Gastrocnemius medialis (tissue), 4 donors: ENCODE results near the gene CYP3A5. TPM values are rescaled to one million over a fixed set of nuclear protein-coding genes. Genes with fewer than 3 reads are reported as not detected.

Experiments
- ATAC-seq, 2 donors: fragments of 150-250 bp; one replicate each; pipeline ENCODE4 v1.9.1; 2016
- DNase-seq, 2 donors: peaks; one replicate each; pipeline ENCODE4 v3.0.0-alpha.2; 2019
- H3K27ac ChIP-seq, 4 donors: fragments of 200-600 bp; sonication (generic); 1 replicate in 1 of 4; 2 replicates in 3 of 4; pipeline ENCODE4 v1.5.1; 2016 to 2018; ENCODE audit warnings: mild to moderate bottlenecking in 2 of 4, moderate library complexity in 1 of 4
- H3K27me3 ChIP-seq, 3 donors: fragments of 200-600 bp; sonication (generic) in 2 of 3; 1 replicate in 1 of 3; 2 replicates in 2 of 3; pipeline versions ENCODE4 v1.5.1 to v1.6.0; 2016 to 2019; ENCODE audit warnings: mild to moderate bottlenecking in 1 of 3, moderate library complexity in 1 of 3
- H3K36me3 ChIP-seq, 2 donors: fragments of 200-600 bp; sonication (generic) in 1 of 2; one replicate each; pipeline ENCODE4 v1.5.1; 2017 to 2018
- H3K4me1 ChIP-seq, 2 donors: fragments of 200-600 bp; sonication (generic) in 1 of 2; one replicate each; pipeline ENCODE4 v1.5.1; 2016 to 2017; ENCODE audit warnings: mild to moderate bottlenecking in 2 of 2
- H3K4me3 ChIP-seq, 4 donors: fragments of 200-600 bp; sonication (generic) in 3 of 4; 1 replicate in 1 of 4; 2 replicates in 3 of 4; pipeline ENCODE4 v1.5.1; 2016 to 2019; ENCODE audit warnings: mild to moderate bottlenecking in 2 of 4
- H3K9me3 ChIP-seq, 3 donors: fragments of 200-600 bp; sonication (generic) in 2 of 3; 1 replicate in 1 of 3; 2 replicates in 2 of 3; pipeline ENCODE4 v1.5.1; 2016 to 2019
- CTCF ChIP-seq, 5 experiments: fragments of 450-650 bp in 3 of 5; fragments of 200-600 bp in 2 of 5; sonication (generic) in 2 of 5; IDR thresholded peaks in 4 of 5; conservative IDR thresholded peaks in 1 of 5; 1 replicate in 4 of 5; 2 replicates in 1 of 5; pipeline ENCODE4 v1.5.1; 2016 to 2019; ENCODE audit warnings: antibody characterized with exemption in 5 of 5, mild to moderate bottlenecking in 3 of 5, moderate library complexity in 3 of 5
- POLR2A ChIP-seq, 2 donors: fragments of 450-650 bp; IDR thresholded peaks; one replicate each; pipeline ENCODE4 v1.6.1; 2017; ENCODE audit warnings: antibody characterized with exemption in 2 of 2, mild to moderate bottlenecking in 2 of 2, moderate library complexity in 2 of 2
- in situ Hi-C, 4 donors: fragments of 200-750 bp; cut with MboI; loops; one replicate each; pipeline versions ENCODE4 v1.15.0 to v1.8.0; 2017; ENCODE audit warnings: low sequenced_read_pairs in 4 of 4
- intact Hi-C: fragments of 100-400 bp; cut with DNase I; formaldehyde crosslinking; loops from one replicate; pipeline ENCODE4 v1.15.1; 2023; ENCODE audit warnings: low total_unique reads
- total RNA-seq, 4 donors: library from RNA; depleted of rRNA; stranded (reverse); fragments of >200 nt; gene quantifications; one replicate each; pipeline versions ENCODE4 v1.1.0 to v1.2.3, GENCODE V29; 2016

The CYP3A5 gene
- total RNA-seq, 4 donors from 2014 or later = 0.70 to 9.2 (median 1.8) TPM; not detected in 1

GRCh38 chr7:99615989-99616358 is 63.8 kb downstream of the CYP3A5 start:
- H3K4me3 ChIP-seq = peak overlapping the region; percentile 97 to 99 (median 98)
- DNase-seq = no peak
- H3K4me1 ChIP-seq = peaks cover 12 to 16% of the 10 kb centered on the region in 2 donors
- peaks cover 0 to 26% of the 10 kb centered on the region in 2 donors for H3K36me3 ChIP-seq
- peak overlapping the region; percentile 87 to 93 (median 91) for H3K27ac ChIP-seq
- H3K27me3 ChIP-seq = no peaks in the 10 kb centered on the region
- H3K9me3 ChIP-seq = no peaks in the 10 kb centered on the region
- intact Hi-C loops = loop anchor here (1.0 to 2.0 kb wide), 5 partner anchors 57 to 473 kb away; partner anchors contain the start of genes TRIM4, ZKSCAN5, ZNF655 and ZNF789
- TF ChIP-seq POLR2A (IDR thresholded peaks at IDR 0.05) = no peak
- TF ChIP-seq CTCF (IDR thresholded peaks at IDR 0.05 in 4 of 5, conservative IDR thresholded peaks at IDR 0.05 in 1 of 5) = no peak
- in situ Hi-C loops = no loop called here
- ATAC-seq = no peak

- Histone ChIP-seq H3K27me3 (no peaks in the 10 kb centered on the region), H3K4me1 (peaks cover 12 to 16% of the 10 kb centered on the region in 2 donors), H3K9me3 (no peaks in the 10 kb centered on the region), H3K36me3 (peaks cover 0 to 11% of the 10 kb centered on the region in 2 donors), H3K4me3 (no peak overlapping the region), H3K27ac (no peak overlapping the region)
- ATAC-seq = no peak
- intact Hi-C loops (no loop called here), in situ Hi-C loops (no loop called here)
- DNase-seq = no peak
- TF ChIP-seq CTCF (IDR thresholded peaks at IDR 0.05 in 4 of 5, conservative IDR thresholded peaks at IDR 0.05 in 1 of 5) (no peak), POLR2A (IDR thresholded peaks at IDR 0.05) (no peak)
Observed at GRCh38 chr7:99614495-99614894, 65.3 kb downstream of the CYP3A5 start.

GRCh38 chr7:99607548-99607947 is 72.2 kb downstream of the CYP3A5 start:
- ATAC-seq (no peak), DNase-seq (no peak)
- no peak overlapping the region for H3K4me3 ChIP-seq
- intact Hi-C loops (no loop called here), in situ Hi-C loops (no loop called here)
- no peaks in the 10 kb centered on the region for H3K4me1 ChIP-seq
- H3K27ac ChIP-seq = no peak overlapping the region
- no peaks in the 10 kb centered on the region for H3K27me3 ChIP-seq
- H3K9me3 ChIP-seq = no peaks in the 10 kb centered on the region
- TF ChIP-seq POLR2A (IDR thresholded peaks at IDR 0.05) (no peak), CTCF (IDR thresholded peaks at IDR 0.05 in 4 of 5, conservative IDR thresholded peaks at IDR 0.05 in 1 of 5) (no peak)
- no peaks in the 10 kb centered on the region for H3K36me3 ChIP-seq

GRCh38 chr7:99606531-99606930 is 73.3 kb downstream of the CYP3A5 start:
- in situ Hi-C loops = no loop called here
- H3K27me3 ChIP-seq = no peaks in the 10 kb centered on the region
- H3K27ac ChIP-seq = no peak overlapping the region
- TF ChIP-seq CTCF (IDR thresholded peaks at IDR 0.05 in 4 of 5, conservative IDR thresholded peaks at IDR 0.05 in 1 of 5) = no peak
- no peak for TF ChIP-seq POLR2A (IDR thresholded peaks at IDR 0.05)
- ATAC-seq = no peak
- no peak overlapping the region for H3K4me3 ChIP-seq
- intact Hi-C loops = no loop called here
- H3K36me3 ChIP-seq = no peaks in the 10 kb centered on the region
- DNase-seq = no peak
- no peaks in the 10 kb centered on the region for H3K9me3 ChIP-seq
- H3K4me1 ChIP-seq = no peaks in the 10 kb centered on the region

- DNase-seq = no peak
- no peak overlapping the region for H3K27ac ChIP-seq
- no peaks in the 10 kb centered on the region for H3K27me3 ChIP-seq
- H3K4me1 ChIP-seq = no peaks in the 10 kb centered on the region
- no peak for ATAC-seq
- H3K4me3 ChIP-seq = no peak overlapping the region
- intact Hi-C loops = no loop called here
- in situ Hi-C loops = no loop called here
- H3K36me3 ChIP-seq = no peaks in the 10 kb centered on the region
- H3K9me3 ChIP-seq = no peaks in the 10 kb centered on the region
- TF ChIP-seq POLR2A (IDR thresholded peaks at IDR 0.05) (no peak), CTCF (IDR thresholded peaks at IDR 0.05 in 4 of 5, conservative IDR thresholded peaks at IDR 0.05 in 1 of 5) (no peak)
Observed at GRCh38 chr7:99605527-99605926, 74.3 kb downstream of the CYP3A5 start.
